ENCODE measurements around the gene MFSD11.
A peak's percentile ranks its signal among the peaks of the same experiment; 100 is the strongest.
"Not testable (repeated sequence)": the region's sequence is repeated elsewhere in the genome, so short reads cannot be mapped to it uniquely, and the experiment has no call there.

Gene MFSD11

DNA sequence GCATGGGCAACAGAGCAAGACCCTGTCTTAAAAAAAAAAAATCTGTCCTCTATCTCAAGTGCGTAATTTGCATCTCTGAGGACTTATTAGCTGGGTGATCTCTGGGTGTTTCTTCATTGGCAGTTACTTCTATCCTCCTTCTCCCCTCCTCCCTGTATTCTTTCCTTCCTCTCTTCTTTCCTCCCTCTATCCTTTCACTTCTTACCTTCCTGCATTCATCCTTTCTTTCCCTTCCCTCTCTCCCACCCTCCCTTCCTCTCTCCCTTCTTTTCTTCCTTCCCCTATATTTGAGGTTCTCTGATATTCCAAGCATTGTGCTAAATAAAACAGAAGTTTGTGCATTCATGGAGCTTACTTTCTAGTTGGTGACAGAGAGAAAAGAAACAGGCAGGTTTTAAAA, 10.7 kb downstream of the MFSD11 start:
- DNase-seq, result no peak

DNA sequence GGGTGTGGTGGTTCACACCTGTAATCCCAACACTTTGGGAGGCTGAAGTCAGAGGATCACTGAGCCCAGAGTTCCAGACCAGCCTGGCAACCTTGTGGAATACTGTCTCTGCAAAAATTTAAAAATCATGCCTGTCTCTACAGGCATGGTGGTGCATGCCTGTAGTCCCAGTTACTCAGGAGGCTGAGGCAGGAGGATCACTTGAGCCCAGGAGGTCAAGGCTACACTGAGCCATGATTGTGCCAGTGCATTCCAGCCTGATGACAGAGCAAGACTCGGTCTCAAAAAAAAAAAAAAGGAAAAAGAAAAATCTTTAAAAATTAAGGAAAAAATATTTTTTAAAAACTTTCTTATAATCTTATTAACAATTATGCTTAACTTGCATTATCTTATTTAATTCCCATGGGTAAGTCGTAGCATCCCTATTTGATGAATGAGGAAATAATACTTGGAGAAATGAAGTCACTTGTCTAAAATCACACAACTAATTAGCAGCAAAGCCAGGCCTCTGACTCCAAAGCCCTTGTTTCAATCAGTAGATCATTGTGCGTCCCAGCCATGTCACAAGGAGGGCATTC, 13.6 kb downstream of the MFSD11 start:
- DNase-seq, result no peak

DNA sequence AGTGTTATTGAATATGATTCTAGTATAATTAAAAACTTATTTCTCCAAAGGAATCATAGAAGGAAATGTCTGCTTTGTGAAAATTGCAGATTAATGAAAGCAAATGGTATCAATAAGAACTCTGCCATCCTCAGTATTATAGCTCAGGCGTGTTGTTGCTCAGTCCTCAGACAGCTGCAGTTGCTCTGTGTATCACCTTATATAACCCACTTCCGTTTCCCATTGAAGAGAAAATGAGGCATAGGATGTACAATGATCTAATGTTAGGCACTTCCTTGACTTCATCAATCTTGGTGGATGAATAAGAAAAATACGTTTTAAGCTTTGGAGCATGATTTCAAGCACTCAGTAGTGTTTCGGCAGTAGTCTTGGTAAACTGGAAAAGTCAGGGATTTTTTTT, 14.1 kb downstream of the MFSD11 start:
- DNase-seq, result no peak

DNA sequence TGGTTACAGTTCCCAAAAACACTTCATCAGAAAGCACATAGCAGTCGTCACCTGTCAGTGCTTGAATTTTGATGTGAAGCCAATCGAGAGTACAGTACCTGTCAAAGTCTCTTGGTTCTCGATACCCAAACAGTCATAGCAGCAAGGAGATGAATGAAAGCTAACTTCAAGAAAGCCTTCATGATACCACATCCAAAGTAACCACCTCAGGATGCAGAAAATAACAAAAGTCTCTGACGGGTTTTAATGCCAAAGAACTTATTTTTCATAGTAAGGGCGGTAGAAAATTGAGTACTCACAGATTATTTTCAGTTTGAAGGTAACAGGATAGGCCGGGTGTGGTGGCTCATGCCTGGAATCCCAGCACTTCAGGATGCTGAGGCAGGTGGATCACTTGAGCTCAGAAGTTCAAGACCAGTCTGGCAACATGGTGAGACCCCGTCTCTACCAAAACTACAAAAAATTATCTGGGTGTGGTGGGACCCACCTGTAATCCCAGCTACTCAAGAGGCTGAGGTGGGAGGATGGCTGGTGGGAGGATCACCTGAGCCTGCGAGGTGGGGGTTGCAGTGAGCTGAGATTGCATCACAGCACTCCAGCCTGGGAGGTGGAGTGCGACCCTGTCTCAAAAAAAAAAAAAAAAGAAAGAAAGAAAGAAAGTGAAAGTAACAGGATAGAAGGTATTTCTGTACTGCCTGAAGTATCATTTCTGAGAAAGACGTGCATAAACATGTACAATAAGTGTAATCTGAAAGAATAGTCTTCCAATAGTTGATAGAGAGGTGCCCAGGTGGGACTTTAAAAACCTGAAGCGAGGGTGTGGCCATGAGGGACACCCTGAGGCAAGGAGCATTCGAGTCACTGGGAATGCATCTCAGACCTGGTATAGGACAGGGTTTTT, 15.4 kb downstream of the MFSD11 start:
- DNase-seq, result no peak

DNA sequence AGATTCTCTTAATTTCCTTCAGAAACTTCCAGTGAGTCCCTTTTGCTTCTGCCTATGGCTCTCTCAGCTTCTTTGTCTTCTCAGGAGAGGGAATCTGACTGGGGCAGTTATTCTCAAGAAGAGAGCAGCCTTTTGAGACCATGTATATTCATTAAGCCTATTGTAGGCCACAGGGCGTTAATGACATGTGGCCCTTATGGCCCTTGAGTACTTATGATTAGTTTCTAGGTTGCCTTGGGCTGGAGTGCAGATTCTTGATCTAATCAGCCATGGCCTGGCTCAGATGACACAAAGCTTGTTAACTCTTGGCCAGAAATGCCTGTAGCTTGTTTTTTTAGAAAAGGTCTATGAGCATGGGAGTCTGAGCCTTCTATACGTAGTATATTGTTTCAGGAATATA, 17.4 kb downstream of the MFSD11 start:
- DNase-seq, result no peak

DNA sequence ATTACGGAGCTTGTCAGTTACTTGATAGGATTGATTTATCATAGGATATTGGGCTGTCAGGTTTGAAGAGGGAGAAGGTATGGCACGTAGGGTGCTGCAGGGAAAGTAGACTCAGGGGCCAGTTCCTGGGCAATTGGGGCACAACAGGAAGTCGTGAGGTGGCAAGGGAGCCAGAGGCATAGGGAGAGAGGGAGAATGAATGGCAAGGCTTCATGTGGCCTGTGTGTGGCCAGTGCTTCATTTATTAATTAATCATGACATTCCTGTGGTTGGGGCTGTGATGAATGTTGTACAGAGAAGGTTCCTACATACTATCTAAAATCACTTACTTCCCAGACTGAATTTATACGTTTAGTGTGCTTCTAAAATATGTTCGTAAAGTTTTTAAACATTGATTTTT, 19.3 kb downstream of the MFSD11 start:
- no peak for DNase-seq

DNA sequence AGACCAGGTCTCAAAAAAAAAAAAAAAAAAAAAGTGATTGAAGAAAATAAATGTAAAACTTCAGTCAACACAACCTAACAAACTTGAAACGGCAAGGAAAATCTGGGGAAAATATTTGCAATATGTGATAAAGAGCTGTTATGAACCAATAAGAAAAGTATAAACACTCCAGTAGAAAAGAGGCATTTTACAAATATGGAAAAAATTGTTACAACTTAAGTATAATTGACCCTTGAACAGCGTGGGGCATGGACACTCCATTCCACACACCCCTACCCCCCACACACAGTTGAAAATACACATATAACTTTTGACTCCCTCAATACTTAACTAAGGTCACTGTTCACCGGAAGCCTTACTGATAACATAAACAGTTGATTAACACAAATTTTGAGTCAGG, 20.7 kb downstream of the MFSD11 start:
- DNase-seq, result no peak

DNA sequence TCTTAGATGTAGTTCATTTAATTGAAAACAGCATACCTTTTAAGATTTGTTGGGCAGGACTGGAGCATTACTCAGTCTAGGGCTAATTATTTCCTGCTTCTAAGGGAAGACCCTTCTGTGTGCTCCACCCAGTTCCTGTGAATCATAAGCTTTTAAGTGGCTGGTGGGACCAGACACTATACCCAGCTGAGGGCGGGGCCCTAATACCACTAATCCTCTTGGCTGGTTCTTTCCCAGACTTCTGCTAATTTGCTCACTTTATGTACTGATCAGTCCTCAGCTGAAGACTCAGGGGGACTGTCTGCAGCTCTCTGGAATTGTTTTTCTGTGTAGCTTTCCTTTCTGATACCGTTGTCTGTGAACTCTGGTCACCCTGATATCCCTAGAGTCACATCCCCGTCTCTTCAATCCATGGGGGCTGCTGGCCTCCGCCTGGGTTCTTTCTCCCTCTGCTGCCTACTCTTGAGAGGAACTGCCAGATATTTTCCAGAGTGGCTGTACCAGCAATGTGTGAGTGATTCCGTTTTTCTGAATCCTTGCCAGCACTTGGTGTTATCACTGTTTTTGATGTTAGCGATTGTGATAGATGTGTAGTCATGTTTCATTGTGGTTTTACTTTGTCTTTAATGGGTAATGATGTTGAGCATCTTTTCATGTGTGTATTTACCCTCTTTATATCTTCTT, 35.1 kb downstream of the MFSD11 start:
- DNase-seq, result no peak

DNA sequence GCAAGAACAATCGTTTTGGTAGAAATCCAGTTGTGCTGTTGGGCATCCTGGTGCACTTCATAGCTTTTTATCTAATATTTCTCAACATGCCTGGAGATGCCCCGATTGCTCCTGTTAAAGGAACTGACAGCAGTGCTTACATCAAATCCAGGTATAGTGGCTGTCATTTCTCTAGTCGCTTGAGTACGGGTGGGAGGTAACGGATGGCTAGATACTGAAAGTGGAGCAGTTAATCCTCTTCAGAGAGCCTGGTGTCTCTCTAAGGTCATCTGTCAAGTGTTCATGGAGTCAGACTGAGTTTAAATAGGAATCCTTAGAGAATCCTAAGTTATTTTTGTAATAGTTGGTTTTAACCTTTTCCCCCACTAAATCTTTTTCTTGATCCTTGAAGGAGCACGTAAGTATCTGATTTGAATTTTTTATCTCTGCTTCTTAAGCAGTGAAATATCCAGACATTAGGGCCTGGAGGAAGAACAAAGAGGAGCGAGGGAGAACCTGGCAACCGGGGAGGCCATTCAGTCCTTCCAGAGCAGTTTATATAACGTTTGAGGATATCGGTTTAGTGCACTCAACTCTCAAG, 37.2 kb downstream of the MFSD11 start:
- no peak for DNase-seq

DNA sequence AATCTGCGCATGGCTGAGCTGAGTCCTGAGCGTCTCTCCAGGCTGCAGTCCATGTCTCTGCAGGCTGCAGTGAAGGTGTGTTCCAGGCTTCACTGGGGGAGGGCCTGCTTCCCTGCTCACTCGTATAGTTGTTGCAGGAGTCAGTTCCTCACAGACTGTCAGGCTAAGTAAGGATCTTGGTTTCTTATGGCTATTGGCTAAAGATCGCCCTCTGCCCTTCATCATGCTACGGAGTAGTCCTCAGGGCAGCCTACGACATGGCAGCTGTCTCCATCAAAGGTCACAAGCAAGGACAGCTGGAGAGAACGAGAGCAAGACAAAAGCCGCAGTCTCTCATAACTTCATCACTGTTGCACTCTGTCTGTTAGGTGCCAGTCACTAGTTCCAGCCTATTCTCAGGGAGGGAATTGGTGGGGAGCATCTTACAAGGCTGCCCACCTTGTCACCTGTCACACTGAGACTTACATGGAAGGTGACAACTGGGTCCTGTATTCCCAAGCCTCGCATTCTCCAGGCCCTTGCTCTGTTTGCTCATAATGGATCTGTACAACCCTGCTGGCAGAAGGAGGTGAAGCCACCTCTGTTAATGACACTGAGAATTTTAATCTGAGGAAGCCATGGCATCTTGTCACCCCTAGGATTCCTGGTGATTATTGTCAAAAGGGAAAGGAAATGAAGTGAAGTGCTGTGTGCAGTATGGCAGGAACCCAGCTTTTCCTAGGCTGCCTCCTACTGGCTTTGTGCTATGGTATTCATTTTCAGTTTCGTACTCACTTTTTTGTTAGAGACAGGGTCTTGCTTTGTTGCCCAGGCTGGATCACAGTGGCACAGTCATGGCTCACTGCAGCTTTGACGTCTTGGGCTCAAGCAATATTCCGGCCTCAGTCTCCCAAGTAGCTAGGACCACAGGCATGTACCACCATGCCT, 43.4 kb downstream of the MFSD11 start:
- no peak for DNase-seq

DNA sequence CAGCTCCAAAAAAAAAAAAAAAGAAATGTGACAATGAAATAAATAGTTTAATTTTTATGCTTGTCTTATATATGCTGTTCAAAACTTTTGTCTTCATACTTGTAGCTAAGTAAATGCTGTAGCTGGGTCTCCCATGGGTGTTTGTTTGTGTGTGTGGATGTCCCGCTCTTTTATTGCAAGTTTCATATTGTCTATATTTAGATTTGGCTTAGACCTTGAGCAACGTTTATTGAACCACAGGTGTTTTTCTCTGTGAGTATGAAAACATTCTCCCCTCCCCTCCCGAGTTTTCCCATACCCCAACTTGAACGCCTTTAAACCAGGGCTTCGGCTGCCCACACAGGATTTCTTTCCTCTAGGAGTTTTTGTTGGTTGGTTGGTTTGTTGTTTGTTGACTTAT, 45.2 kb downstream of the MFSD11 start:
- DNase-seq, result no peak

DNA sequence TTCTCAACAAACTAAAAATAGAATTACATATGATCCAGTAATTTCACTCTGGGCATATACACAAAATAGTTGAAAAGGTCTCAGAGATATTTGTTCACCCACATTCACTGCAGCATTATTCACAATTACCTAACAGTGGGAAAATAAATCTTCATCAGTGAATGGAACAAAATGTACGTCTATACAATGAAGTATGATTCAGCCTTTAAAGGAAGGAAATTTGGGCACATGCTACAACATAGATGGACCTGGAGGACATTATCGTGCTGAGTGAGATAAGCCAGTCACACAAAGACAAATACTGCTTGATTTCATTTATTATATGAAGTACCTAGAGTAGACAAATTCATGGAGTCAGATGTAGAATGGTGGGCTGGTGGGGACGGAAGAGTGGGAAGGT, 47.0 kb downstream of the MFSD11 start:
- no peak for DNase-seq

DNA sequence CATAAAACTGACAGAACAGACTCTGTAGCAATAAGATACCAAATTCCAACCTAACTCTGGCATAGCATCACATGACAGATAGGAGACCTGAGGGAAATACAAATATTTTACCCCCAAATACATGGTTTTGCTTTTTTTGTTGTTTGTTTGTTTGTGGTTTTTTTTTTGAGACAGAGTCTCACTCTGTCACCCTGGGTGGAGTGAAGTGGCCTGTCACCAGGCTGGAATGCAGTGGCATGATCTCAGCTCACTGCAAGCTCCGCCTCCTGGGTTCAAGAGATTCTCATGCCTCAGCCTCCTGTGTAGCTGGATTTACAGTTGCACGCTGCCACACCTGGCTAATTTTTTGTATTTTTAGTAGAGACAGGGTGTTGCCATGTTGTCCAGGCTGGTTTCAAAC, 49.9 kb downstream of the MFSD11 start:
- not testable (repeated sequence) for DNase-seq

DNA sequence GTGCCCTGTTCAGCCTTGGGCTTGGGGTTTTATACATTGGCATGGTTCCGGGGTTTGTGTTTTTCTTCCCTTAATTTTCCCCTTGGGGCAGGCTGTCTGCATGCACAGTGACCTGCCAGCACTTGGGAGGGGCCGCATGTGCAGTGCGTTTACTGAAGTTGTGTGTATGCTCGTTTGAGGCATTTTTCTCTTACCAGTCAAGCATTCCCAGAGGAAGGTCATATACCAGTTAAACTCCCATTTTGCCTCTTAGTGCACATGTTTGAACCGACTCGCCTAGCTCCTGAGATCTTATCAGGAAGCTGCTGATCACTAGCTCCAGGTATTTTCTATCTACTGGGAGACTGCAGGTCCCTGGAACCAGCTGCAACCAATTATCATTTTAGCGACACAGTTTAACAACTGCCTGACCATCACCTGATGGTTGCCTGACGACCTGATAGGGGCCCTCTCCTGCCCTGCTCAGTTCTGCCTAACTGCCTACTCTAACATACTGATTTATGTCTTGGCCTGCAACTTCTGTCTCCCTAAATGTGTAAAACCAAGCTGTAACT, 51.4 kb downstream of the MFSD11 start:
- DNase-seq, result no peak

DNA sequence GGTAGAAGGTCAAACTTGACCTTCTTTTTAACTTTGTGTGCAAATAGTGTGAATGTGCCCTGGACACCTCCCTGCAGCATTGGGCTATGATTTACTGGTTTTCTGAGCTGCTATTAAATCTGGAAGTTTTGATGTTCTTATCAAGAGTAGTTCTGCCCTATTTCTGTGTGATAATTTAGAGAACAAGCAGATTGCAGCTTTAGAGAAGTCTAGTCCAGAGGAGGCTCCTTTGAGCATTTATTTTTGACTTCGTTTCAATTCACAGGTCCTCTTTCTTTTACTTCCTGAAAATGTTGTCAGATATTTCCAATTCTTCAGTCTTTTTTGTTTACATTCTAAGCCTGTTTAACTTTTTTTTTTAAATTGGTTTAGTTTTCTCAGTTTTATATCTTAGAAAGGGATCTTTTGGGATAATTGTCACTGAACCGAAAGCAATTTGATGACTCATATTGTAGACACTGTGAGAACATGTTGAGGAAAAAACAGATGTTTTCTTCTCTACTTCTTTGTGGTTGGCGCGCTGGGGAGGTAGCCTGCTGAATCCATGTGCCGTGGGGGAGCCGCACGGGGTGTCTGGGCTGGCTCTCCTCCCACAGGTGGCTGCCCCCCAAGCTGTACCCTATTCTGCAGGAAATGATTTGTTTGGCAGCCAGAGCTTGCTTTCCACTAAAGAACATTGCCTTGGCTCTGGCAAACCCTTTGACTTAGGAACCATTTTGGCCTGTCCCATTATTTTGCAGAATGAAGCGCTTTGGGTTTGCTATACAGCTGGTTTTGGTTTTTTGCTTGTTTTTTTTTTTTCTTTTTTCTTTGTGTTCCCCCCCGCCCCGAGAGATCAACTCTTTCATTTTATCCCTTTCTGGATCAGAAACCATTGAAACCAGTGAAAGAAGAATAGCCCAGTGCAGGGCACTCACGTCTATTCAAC, 53.4 kb downstream of the MFSD11 start:
- DNase-seq, result no peak

DNA sequence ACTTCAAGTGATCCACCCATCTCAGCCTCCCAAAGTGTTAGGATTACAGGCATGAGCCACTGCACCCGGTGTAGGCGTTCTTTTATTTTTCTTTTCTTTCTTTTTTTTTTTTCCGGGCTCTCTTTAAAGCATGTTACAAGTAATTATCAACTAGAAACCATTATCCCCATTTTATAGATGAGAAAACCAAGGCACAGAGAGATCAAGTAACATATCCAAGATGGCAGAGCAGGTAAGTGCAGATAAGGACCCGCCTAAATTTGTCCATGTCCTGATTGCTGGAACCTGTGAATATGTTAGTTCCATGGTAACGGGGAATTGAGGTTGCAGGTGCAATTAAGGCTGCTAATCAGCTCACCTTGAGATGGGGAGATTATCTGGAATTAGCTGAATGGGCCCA, 54.4 kb downstream of the MFSD11 start:
- no peak for DNase-seq

DNA sequence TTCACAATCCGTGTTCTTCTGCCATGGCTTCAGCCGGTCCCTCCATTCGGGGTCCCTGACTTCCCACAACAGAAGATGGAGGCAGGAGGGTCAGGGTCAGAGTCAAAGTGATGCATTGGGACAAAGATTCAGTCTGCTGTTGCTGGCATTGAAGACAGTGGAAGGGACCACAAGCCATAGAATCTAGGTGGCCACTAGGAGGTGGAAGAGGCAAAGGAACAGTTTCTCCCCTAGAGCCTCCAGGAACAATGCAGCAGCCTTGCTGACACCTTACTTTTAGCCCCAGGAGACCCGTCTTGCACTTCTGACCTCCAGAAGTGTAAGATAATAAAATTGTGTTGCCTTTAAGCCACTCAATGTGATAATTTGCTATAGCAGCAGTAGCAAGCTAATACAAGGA, 55.9 kb downstream of the MFSD11 start:
- peak; percentile 24 for DNase-seq

DNA sequence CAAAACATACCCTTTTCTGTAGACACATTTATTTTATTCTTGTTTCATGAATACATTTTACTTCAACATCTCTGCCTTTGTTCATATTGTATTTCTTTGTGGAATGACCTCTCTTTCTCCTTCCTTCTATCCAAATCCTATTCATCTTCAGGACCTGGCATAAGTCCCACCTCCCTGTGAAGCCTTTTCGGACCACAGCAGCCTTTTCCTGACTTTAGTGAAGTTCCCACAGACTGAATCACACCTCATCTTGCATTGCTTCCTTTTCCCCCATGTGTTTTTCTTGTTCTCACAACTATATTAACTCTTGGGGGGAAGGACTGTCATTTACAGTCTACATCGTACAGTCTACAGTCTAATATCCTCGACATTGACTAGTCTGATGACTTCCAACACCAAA, 58.2 kb downstream of the MFSD11 start:
- DNase-seq, result no peak

DNA sequence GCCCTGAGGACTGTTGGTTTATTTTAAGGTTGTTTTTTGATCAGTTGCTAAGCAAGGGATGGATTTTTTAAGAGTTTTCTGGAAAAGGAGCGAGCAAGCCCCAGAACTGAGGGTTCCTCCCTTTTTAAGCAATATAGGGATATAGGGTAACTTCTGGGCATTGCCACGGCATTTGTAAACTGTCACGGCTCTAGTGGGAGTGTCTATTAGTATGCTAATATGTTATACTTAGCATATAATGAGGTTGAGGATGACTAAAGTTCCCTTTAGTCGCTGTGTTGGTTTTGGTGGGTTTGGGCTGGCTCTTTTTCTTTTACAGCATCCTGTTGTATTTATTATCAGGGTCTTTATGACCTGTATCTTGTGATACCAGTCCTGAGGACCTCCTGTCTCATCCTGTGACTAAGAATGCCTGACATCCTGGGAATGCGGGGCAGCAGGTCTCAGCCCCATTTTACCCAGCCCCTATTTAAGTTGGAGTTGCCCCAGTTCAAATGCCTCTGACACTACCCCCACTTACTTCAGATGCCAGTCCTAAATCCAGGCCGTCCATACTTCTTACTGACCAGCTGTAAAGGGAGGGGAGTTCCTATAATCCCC, 59.4 kb downstream of the MFSD11 start:
- DNase-seq, result no peak

DNA sequence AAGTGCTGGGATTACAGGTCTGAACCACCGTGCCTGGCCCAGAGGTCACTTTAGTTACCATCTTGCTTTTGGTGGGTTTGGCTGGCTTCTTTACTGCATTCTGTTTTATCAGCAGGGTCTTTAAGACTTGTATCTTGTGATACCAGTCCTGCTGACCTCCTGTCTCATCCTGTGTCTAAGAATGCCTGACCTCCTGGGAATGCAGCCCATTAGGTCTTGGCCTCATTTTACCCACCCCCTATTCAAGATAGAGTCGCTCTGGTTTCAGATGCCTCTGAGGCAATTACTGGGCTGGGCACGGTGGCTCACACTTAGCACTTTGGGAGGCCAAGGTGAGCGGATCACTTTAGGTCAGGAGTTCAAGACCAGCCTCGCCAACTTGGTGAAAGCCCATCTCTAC, 63.8 kb downstream of the MFSD11 start:
- no peak for DNase-seq

DNA sequence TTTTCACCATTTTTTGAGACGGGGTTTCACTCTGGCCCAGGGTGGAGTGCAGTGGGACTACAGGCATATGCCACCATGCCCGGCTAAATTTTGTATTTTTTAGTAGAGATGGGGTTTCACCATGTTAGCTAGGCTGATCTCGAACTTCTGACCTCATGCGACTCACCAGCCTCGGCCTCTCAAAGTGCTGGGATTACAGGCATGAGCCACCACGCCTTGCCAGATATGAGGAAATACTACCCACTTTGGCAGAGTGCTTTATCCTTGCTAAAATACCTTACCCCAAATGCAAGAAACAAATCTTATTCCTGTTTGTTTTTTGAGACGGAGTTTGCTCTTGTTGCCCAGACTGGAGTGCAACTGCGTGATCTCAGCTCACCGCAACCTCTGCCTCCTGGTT, 67.4 kb downstream of the MFSD11 start:
- DNase-seq, result no peak

Measured in NCI-H510A (cell line).